NCI-H146 treated with DMSO at 0.1 percent for 48 hours (cell line): Measurements from ENCODE around the gene MTG1.
"Not testable (repeated sequence)": the region's sequence is repeated elsewhere in the genome, so short reads cannot be mapped to it uniquely, and the experiment has no call there.

Experiments
- DNase-seq: peaks from one replicate; lab custom pipeline; 2025; ENCODE audit not compliant: unreplicated experiment; lab: John Stamatoyannopoulos, UW

Gene MTG1

GRCh38 chr10:133399123-133399601, 5.2 kb downstream of the MTG1 start:
- no peak for DNase-seq

- DNase-seq = no peak
These were observed 6.9 kb downstream of the MTG1 start for GRCh38 chr10:133400624-133401424.

GRCh38 chr10:133401500-133401899, 7.5 kb downstream of the MTG1 start:
- no peak for DNase-seq

GRCh38 chr10:133401981-133402725, 8.2 kb downstream of the MTG1 start:
- DNase-seq = no peak

- DNase-seq = no peak
These were observed 9.4 kb downstream of the MTG1 start for GRCh38 chr10:133403359-133403758.

- DNase-seq = no peak
These were observed 9.8 kb downstream of the MTG1 start for GRCh38 chr10:133403784-133404183.

GRCh38 chr10:133405272-133405671, 11.3 kb downstream of the MTG1 start:
- DNase-seq = no peak

GRCh38 chr10:133405844-133406527, 12.0 kb downstream of the MTG1 start:
- DNase-seq = no peak

- no peak for DNase-seq
These were observed 17.8 kb downstream of the MTG1 start for GRCh38 chr10:133411523-133412380.

- DNase-seq = no peak
These were observed 18.4 kb downstream of the MTG1 start for GRCh38 chr10:133412381-133412711.

GRCh38 chr10:133414401-133414800, 20.4 kb downstream of the MTG1 start:
- DNase-seq = not testable (repeated sequence)

GRCh38 chr10:133415752-133416151, 21.8 kb downstream of the MTG1 start:
- DNase-seq = no peak

- no peak for DNase-seq
These were observed 24.5 kb downstream of the MTG1 start for GRCh38 chr10:133418289-133418993.

- no peak for DNase-seq
These were observed 25.4 kb downstream of the MTG1 start for GRCh38 chr10:133419211-133419950.

GRCh38 chr10:133420028-133420427, 26.1 kb downstream of the MTG1 start:
- no peak for DNase-seq

- no peak for DNase-seq
These were observed 26.6 kb downstream of the MTG1 start for GRCh38 chr10:133420579-133420978.

GRCh38 chr10:133421336-133422222, 27.6 kb downstream of the MTG1 start:
- no peak for DNase-seq

GRCh38 chr10:133422223-133422806, 28.4 kb downstream of the MTG1 start:
- no peak for DNase-seq
